MM.1S (cell line): Measurements from ENCODE around the gene GLRA3.

Source experiments
- CTCF ChIP-seq: fragments of 300-600 bp; sonication (generic); IDR thresholded peaks from 2 replicates; pipeline ENCODE4 v1.5.1; 2016; ENCODE audit warnings: antibody characterized with exemption, low read length, mixed read lengths
- EZH2 ChIP-seq: fragments of 300-600 bp; sonication (generic); optimal IDR thresholded peaks from 2 replicates; pipeline ENCODE3; 2017; ENCODE audit warnings: low read depth, mild to moderate bottlenecking, antibody characterized with exemption, low read length, mixed read lengths
- EZH2phosphoT487 ChIP-seq: fragments of 300-600 bp; sonication (generic); IDR thresholded peaks from 2 replicates; pipeline ENCODE4 v1.6.1; 2018; ENCODE audit warnings: antibody characterized with exemption, low read length

- TF ChIP-seq CTCF (no peak), EZH2 (no peak), EZH2phosphoT487 (no peak)
Observed at GRCh38 chr4:174658246-174658645, 170.8 kb downstream of the GLRA3 start.
